ENCODE measurements around the gene HHAT.

DNA sequence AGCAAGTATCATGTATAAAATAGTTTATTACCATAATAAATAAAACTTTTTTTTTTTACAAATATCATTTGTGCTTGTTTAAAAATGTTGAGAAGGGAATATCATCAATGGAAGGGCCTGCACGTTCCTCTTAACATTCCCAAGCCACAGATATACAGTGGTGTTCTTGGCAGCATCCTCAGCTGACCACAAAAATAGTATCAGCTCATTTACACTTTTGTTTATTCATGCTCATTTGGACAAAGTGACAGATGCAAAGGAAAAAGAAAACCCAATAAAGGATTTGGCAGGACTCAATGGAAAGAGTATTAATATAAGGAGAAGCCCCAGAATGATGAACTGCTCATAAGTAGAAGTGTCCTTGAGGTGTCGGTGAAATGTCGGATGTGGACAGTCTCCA is 349.6 kb downstream of the HHAT start:
- TF ChIP-seq CTCF (IDR thresholded peaks at IDR 0.05) (no peak), REST (IDR thresholded peaks at IDR 0.05) (no peak)
